GM18526 (cell line): ENCODE data around the gene SMARCE1.

Experiments
- POLR2A ChIP-seq: IDR thresholded peaks from 3 replicates; pipeline ENCODE4 v1.6.1; 2011; ENCODE audit not compliant: insufficient read length; ENCODE audit errors: extremely low read depth

SMARCE1 gene

GRCh38 chr17:40647624-40648383 is at the start of gene SMARCE1:
TSS of gene SMARCE1 (minus strand) at chr17:40647818. CDS start at chr17:40645802, 2,016 bp downstream.
- TF ChIP-seq POLR2A, result peak; percentile 52

GRCh38 chr17:40697297-40697696 is 49.7 kb upstream of the SMARCE1 start:
- no peak for TF ChIP-seq POLR2A

GRCh38 chr17:40696651-40697072 is 49.0 kb upstream of the SMARCE1 start:
- TF ChIP-seq POLR2A, result no peak

- TF ChIP-seq POLR2A, result no peak
Observed at GRCh38 chr17:40695874-40696472, 48.4 kb upstream of the SMARCE1 start.

GRCh38 chr17:40694584-40694983 is 47.0 kb upstream of the SMARCE1 start:
- no peak for TF ChIP-seq POLR2A

GRCh38 chr17:40687106-40687505 is 39.5 kb upstream of the SMARCE1 start:
- no peak for TF ChIP-seq POLR2A

GRCh38 chr17:40686192-40686591 is 38.6 kb upstream of the SMARCE1 start:
- no peak for TF ChIP-seq POLR2A

GRCh38 chr17:40680998-40681397 is 33.4 kb upstream of the SMARCE1 start:
- no peak for TF ChIP-seq POLR2A

GRCh38 chr17:40679523-40679907 is 31.9 kb upstream of the SMARCE1 start:
- TF ChIP-seq POLR2A, result no peak

GRCh38 chr17:40678902-40679522 is 31.4 kb upstream of the SMARCE1 start:
- TF ChIP-seq POLR2A, result no peak

GRCh38 chr17:40675905-40676304 is 28.3 kb upstream of the SMARCE1 start:
- no peak for TF ChIP-seq POLR2A

GRCh38 chr17:40672654-40673053 is 25.0 kb upstream of the SMARCE1 start:
- TF ChIP-seq POLR2A, result no peak

- no peak for TF ChIP-seq POLR2A
Observed at GRCh38 chr17:40671282-40671681, 23.7 kb upstream of the SMARCE1 start.

- no peak for TF ChIP-seq POLR2A
Observed at GRCh38 chr17:40666331-40666730, 18.7 kb upstream of the SMARCE1 start.

- no peak for TF ChIP-seq POLR2A
Observed at GRCh38 chr17:40664582-40665333, 17.1 kb upstream of the SMARCE1 start, which contains the start of gene KRT222. TSS of gene KRT222 (minus strand) at chr17:40665177. CDS start at chr17:40665099, 78 bp downstream.
